Heart left ventricle (tissue), 13 donors: Measurements from ENCODE around the gene TANGO6.

Experiments used
- CTCF ChIP-seq, 12 donors: fragments of 200-600 bp; sonication (generic) in 4 of 12; IDR thresholded peaks; one replicate each; pipeline versions ENCODE4 v1.5.0 to v1.8.0; 2018 to 2022; ENCODE audit warnings: antibody characterized with exemption in 12 of 12, mild to moderate bottlenecking in 5 of 12
- POLR2A ChIP-seq, 2 donors: fragments of 450-650 bp; IDR thresholded peaks; one replicate each; pipeline ENCODE4 v1.6.1; 2017; ENCODE audit warnings: antibody characterized with exemption in 2 of 2, mild to moderate bottlenecking in 2 of 2, moderate library complexity in 2 of 2
- donor health status: ischemic (EF 13 %, LVEDD 7.1; RV severe dilation, severe dysfunction).
- donor health status: DM: no; HTN: yes; CAD: no.
- donor health status: DM: no; HTN: no; CAD: no.
- donor health status: ischemic (EF 25% LVEDD 6.9; RV normal size, moderate dysfunction).
- donor health status: ischemic (EF 25% LVEDD 5.7; RV mildly dilated, moderate dysfunction).
- donor health status: ischemic (EF 35%, LVEDD 5.7; RV mildly dilated, moderate dysfunction).
- donor health status: nonischemic (EF 11% LVEDD 7.7; RV severe dilation, severe dysfunction).
- donor health status: DM: yes; HTN: yes; CAD: no.
- donor health status: PGD.
- donor health status: ischemic (EF 29% LVEDD 5.4; RV normal size, mild dysfunction).
- donor health status: nonischemic (EF 23%, LVEDD 6.1; RV moderate dilation, normal function).

- no peak for TF ChIP-seq CTCF (IDR thresholded peaks at IDR 0.05)
- TF ChIP-seq POLR2A (IDR thresholded peaks at IDR 0.05) = no peak
Observed at GRCh38 chr16:68978303-68978954, 135.1 kb downstream of the TANGO6 start.
